ENCODE results near the gene SLC39A9. TPM values are rescaled to one million over a fixed set of nuclear protein-coding genes. Genes with fewer than 3 reads are reported as not detected.

The SLC39A9 gene, protein sequence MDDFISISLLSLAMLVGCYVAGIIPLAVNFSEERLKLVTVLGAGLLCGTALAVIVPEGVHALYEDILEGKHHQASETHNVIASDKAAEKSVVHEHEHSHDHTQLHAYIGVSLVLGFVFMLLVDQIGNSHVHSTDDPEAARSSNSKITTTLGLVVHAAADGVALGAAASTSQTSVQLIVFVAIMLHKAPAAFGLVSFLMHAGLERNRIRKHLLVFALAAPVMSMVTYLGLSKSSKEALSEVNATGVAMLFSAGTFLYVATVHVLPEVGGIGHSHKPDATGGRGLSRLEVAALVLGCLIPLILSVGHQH
- total RNA-seq, result 10 to 100 TPM; 24.3 to 40.2 (median 35.5) TPM
- polyA plus RNA-seq, result 10 to 100 TPM; 13.2 to 20.1 TPM

- Histone ChIP-seq H3K4me1 (peaks cover 11 to 27% (median 18%) of the 10 kb centered on the region in 3 donors), H3K27ac (peak within 1 kb of the TSS; percentile 76 to 90 (median 83)), H3K4me3 (peak within 1 kb of the TSS; percentile 53 to 90 (median 74)), H3K9me3 (no peaks in the 10 kb centered on the region), H3K36me3 (peaks cover 0 to 18% (median 13%) of the 10 kb centered on the region in 3 donors), H3K27me3 (no peaks in the 10 kb centered on the region)
- TF ChIP-seq, protein P1, sequence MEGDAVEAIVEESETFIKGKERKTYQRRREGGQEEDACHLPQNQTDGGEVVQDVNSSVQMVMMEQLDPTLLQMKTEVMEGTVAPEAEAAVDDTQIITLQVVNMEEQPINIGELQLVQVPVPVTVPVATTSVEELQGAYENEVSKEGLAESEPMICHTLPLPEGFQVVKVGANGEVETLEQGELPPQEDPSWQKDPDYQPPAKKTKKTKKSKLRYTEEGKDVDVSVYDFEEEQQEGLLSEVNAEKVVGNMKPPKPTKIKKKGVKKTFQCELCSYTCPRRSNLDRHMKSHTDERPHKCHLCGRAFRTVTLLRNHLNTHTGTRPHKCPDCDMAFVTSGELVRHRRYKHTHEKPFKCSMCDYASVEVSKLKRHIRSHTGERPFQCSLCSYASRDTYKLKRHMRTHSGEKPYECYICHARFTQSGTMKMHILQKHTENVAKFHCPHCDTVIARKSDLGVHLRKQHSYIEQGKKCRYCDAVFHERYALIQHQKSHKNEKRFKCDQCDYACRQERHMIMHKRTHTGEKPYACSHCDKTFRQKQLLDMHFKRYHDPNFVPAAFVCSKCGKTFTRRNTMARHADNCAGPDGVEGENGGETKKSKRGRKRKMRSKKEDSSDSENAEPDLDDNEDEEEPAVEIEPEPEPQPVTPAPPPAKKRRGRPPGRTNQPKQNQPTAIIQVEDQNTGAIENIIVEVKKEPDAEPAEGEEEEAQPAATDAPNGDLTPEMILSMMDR (IDR thresholded peaks at IDR 0.05), result no peak
- peak; percentile 91 to 97 (median 96) for DNase-seq
- whole genome bisulfite sequencing, 2 donors, result 0% methylated on average over 50 to 53 of the region's 53 CpGs
- intact Hi-C loops (cut with DNase I), result no loop called here
- peak; percentile 94 to 98 (median 97) for ATAC-seq
- FAIRE-seq, result peak; percentile 90
Observed at GRCh38 chr14:69398053-69398817, at the start of gene SLC39A9, which contains the start of gene ERH. TSS of gene SLC39A9 (plus strand) at chr14:69398692. CDS start at chr14:69399370, 678 bp downstream. TSS of gene ERH (minus strand) at chr14:69398299. CDS start at chr14:69398233, 66 bp downstream.

GRCh38 chr14:69349091-69349777 lies 49.3 kb upstream of the SLC39A9 start:
- H3K4me3 ChIP-seq, result no peak overlapping the region
- intact Hi-C loops (cut with DNase I), result no loop called here

GRCh38 chr14:69350892-69351291 lies 47.6 kb upstream of the SLC39A9 start:
- no peaks in the 10 kb centered on the region for H3K4me1 ChIP-seq
- ATAC-seq (no peak), FAIRE-seq (no peak), DNase-seq (no peak)
- H3K36me3 ChIP-seq, result no peaks in the 10 kb centered on the region
- intact Hi-C loops (cut with DNase I), result no loop called here
- no peak overlapping the region for H3K4me3 ChIP-seq
- H3K27me3 ChIP-seq, result no peaks in the 10 kb centered on the region
- 73 to 93% methylated on average over 4 to 5 of the region's 5 CpGs for WGBS, 2 donors
- H3K27ac ChIP-seq, result no peak overlapping the region
- no peaks in the 10 kb centered on the region for H3K9me3 ChIP-seq
- TF ChIP-seq, protein P1 (IDR thresholded peaks at IDR 0.05), result no peak

More at GRCh38 chr14:69349091-69349777, 49.3 kb upstream of the SLC39A9 start:
- WGBS, 2 donors, result 86 to 91% methylated on average over 11 of the region's 11 CpGs
- FAIRE-seq (no peak), ATAC-seq (no peak), DNase-seq (no peak)
- Histone ChIP-seq H3K4me1 (no peaks in the 10 kb centered on the region), H3K9me3 (no peaks in the 10 kb centered on the region), H3K27me3 (no peaks in the 10 kb centered on the region), H3K36me3 (no peaks in the 10 kb centered on the region), H3K27ac (no peak overlapping the region)
- TF ChIP-seq, protein P1 (IDR thresholded peaks at IDR 0.05), result no peak

GRCh38 chr14:69351385-69351784 lies 47.1 kb upstream of the SLC39A9 start:
- ATAC-seq, result no peak
- WGBS, 2 donors, result 72% methylated on average over 3 of the region's 3 CpGs
- no peak overlapping the region for H3K4me3 ChIP-seq
- intact Hi-C loops (cut with DNase I), result no loop called here
- H3K9me3 ChIP-seq, result no peaks in the 10 kb centered on the region
- H3K27me3 ChIP-seq, result no peaks in the 10 kb centered on the region
- no peak for FAIRE-seq
- TF ChIP-seq, protein P1 (IDR thresholded peaks at IDR 0.05), result no peak
- no peaks in the 10 kb centered on the region for H3K36me3 ChIP-seq
- H3K27ac ChIP-seq, result no peak overlapping the region
- H3K4me1 ChIP-seq, result no peaks in the 10 kb centered on the region
- DNase-seq, result no peak

All from pancreas (tissue), 10 donors.